Endodermal cell (in vitro differentiated cells): ENCODE measurements around the gene TPX2. TPM values are rescaled to one million over a fixed set of nuclear protein-coding genes. Genes with fewer than 3 reads are reported as not detected.

Experiments
- DNase-seq: peaks from one replicate; pipeline ENCODE4 v3.0.0-alpha.2; 2017
- H3K27ac ChIP-seq: 2 replicates; pipeline ENCODE4 v1.5.1; 2013; ENCODE audit warnings: mild to moderate bottlenecking, low read depth, low read length, moderate library complexity
- H3K27me3 ChIP-seq: 2 replicates; pipeline ENCODE4 v1.6.1; 2013; ENCODE audit warnings: mild to moderate bottlenecking, low read length, moderate library complexity; ENCODE audit not compliant: insufficient read depth, control insufficient read depth, poor library complexity, severe bottlenecking
- H3K36me3 ChIP-seq: 2 replicates; pipeline ENCODE4 v1.7.0; 2013; ENCODE audit warnings: mild to moderate bottlenecking, low read length, moderate library complexity; ENCODE audit not compliant: control insufficient read depth, insufficient read depth
- H3K4me1 ChIP-seq: one replicate; pipeline ENCODE4 v1.7.0; 2013; ENCODE audit warnings: low read length; ENCODE audit not compliant: control insufficient read depth, insufficient read depth
- H3K4me3 ChIP-seq: 2 replicates; pipeline ENCODE4 v1.5.1; 2013; ENCODE audit warnings: mild to moderate bottlenecking, low read length, moderate library complexity
- H3K9ac ChIP-seq: 2 replicates; pipeline ENCODE4 v1.6.1; 2013; ENCODE audit warnings: mild to moderate bottlenecking, low read length, moderate library complexity; ENCODE audit not compliant: poor library complexity, severe bottlenecking; ENCODE audit errors: extremely low read depth
- H3K9me3 ChIP-seq: 2 replicates; pipeline ENCODE4 v1.6.1; 2013; ENCODE audit warnings: mild to moderate bottlenecking, low read length, moderate library complexity; ENCODE audit not compliant: control insufficient read depth
- H3K27ac Mint-ChIP-seq: 2 replicates; pipeline ENCODE4 v1.8.0; 2020; ENCODE audit warnings: mixed read lengths
- H3K27me3 Mint-ChIP-seq: 2 replicates; pipeline ENCODE4 v1.8.0; 2021; ENCODE audit warnings: mild to moderate bottlenecking, mixed read lengths; ENCODE audit not compliant: insufficient read depth
- H3K36me3 Mint-ChIP-seq: 2 replicates; pipeline ENCODE4 v1.8.0; 2020; ENCODE audit warnings: low read depth, mixed read lengths
- H3K4me1 Mint-ChIP-seq: 2 replicates; pipeline ENCODE4 v1.8.0; 2020; ENCODE audit warnings: mixed read lengths
- H3K4me3 Mint-ChIP-seq: 2 replicates; pipeline ENCODE4 v1.8.0; 2020; ENCODE audit warnings: mild to moderate bottlenecking, moderate library complexity, mixed read lengths
- H3K9me3 Mint-ChIP-seq: 2 replicates; pipeline ENCODE4 v1.8.0; 2020; ENCODE audit warnings: mild to moderate bottlenecking, mixed read lengths
- CTCF ChIP-seq: fragments of 200-600 bp; sonication (generic); conservative IDR thresholded peaks from 2 replicates; pipeline ENCODE4 v1.5.0; 2021; ENCODE audit warnings: antibody characterized with exemption, mild to moderate bottlenecking
- WGBS, 2 experiments: methylation state at CpG; one replicate each; pipeline versions ENCODE4 v1.1.5 to v1.1.7; 2013; ENCODE audit warnings: missing lambda C conversion rate in 2 of 2, mixed read lengths in 1 of 2; ENCODE audit not compliant: insufficient coverage in 1 of 2, insufficient read length in 1 of 2; 5-methylcytosine and 5-hydroxymethylcytosine counted together
- total RNA-seq, 2 donors: library from RNA; stranded (reverse); fragmentation: NEBNext Ultra II Directional in 1 of 2; extraction: Animal tissue kit (Norgen Biotek cat#: 25700) in 1 of 2; gene quantifications; 2 replicates in 1 of 2; 3 replicates in 1 of 2; pipeline ENCODE4 v1.2.1, GENCODE V29; 2021

Gene TPX2
- total RNA-seq, 2 donors from 2014 or later, result 108 to 118 TPM

GRCh38 chr20:31723069-31723318, 16.1 kb upstream of the TPX2 start:
- DNase-seq, result no peak
- peaks cover 9% of the 10 kb centered on the region for H3K4me1 ChIP-seq
- Mint-ChIP-seq H3K36me3 (peaks cover 30% of the 10 kb centered on the region), H3K9me3 (no peaks in the 10 kb centered on the region), H3K4me1 (peaks cover 45% of the 10 kb centered on the region), H3K27ac (peak overlapping the region; percentile 97), H3K27me3 (no peaks in the 10 kb centered on the region), H3K4me3 (peak overlapping the region; percentile 73)
- WGBS, 2 experiments, result 2 to 3% methylated on average over 9 to 10 of the region's 10 CpGs
- peak overlapping the region; percentile 98 for H3K27ac ChIP-seq
- H3K4me3 ChIP-seq, result peak overlapping the region; percentile 83
- no peaks in the 10 kb centered on the region for H3K27me3 ChIP-seq
- TF ChIP-seq CTCF, result no peak
- peak overlapping the region; percentile 86 for H3K9ac ChIP-seq
- H3K36me3 ChIP-seq, result peaks cover 28% of the 10 kb centered on the region
- H3K9me3 ChIP-seq, result no peaks in the 10 kb centered on the region

- peaks cover 44% of the 10 kb centered on the region for H3K4me1 Mint-ChIP-seq
- peak; percentile 100 for TF ChIP-seq CTCF
- H3K36me3 Mint-ChIP-seq, result peaks cover 28% of the 10 kb centered on the region
- peaks cover 28% of the 10 kb centered on the region for H3K36me3 ChIP-seq
- H3K27me3 Mint-ChIP-seq, result no peaks in the 10 kb centered on the region
- H3K4me1 ChIP-seq, result peaks cover 9% of the 10 kb centered on the region
- H3K9me3 ChIP-seq, result no peaks in the 10 kb centered on the region
- H3K4me3 Mint-ChIP-seq, result peak overlapping the region; percentile 73
- peak overlapping the region; percentile 97 for H3K27ac Mint-ChIP-seq
- WGBS, 2 experiments, result 0 to 1% methylated on average over 28 to 77 of the region's 77 CpGs
- peak overlapping the region; percentile 86 for H3K9ac ChIP-seq
- peak; percentile 99 for DNase-seq
- H3K27ac ChIP-seq, result peak overlapping the region; percentile 98
- H3K27me3 ChIP-seq, result no peaks in the 10 kb centered on the region
- H3K9me3 Mint-ChIP-seq, result no peaks in the 10 kb centered on the region
- H3K4me3 ChIP-seq, result peak overlapping the region; percentile 83
Observed at GRCh38 chr20:31723319-31724078, 15.6 kb upstream of the TPX2 start.

- H3K9me3 ChIP-seq, result no peaks in the 10 kb centered on the region
- H3K36me3 ChIP-seq, result no peaks in the 10 kb centered on the region
- Mint-ChIP-seq H3K27me3 (no peaks in the 10 kb centered on the region), H3K4me3 (no peak overlapping the region), H3K4me1 (no peaks in the 10 kb centered on the region), H3K27ac (no peak overlapping the region), H3K36me3 (no peaks in the 10 kb centered on the region), H3K9me3 (no peaks in the 10 kb centered on the region)
- no peak overlapping the region for H3K9ac ChIP-seq
- H3K4me1 ChIP-seq, result no peaks in the 10 kb centered on the region
- DNase-seq, result no peak
- no peak overlapping the region for H3K27ac ChIP-seq
- no peak overlapping the region for H3K4me3 ChIP-seq
- WGBS, 2 experiments, result 93 to 96% methylated on average over 5 to 6 of the region's 6 CpGs
- no peak for TF ChIP-seq CTCF
- H3K27me3 ChIP-seq, result no peaks in the 10 kb centered on the region
Observed at GRCh38 chr20:31731321-31731717, 7.8 kb upstream of the TPX2 start.
